ENCODE data around the gene SUPT4H1. TPM values are rescaled to one million over a fixed set of nuclear protein-coding genes. Genes with fewer than 3 reads are reported as not detected.

SUPT4H1 gene
- total RNA-seq, 1 donor from 2014 or later = 61.9 TPM

DNA sequence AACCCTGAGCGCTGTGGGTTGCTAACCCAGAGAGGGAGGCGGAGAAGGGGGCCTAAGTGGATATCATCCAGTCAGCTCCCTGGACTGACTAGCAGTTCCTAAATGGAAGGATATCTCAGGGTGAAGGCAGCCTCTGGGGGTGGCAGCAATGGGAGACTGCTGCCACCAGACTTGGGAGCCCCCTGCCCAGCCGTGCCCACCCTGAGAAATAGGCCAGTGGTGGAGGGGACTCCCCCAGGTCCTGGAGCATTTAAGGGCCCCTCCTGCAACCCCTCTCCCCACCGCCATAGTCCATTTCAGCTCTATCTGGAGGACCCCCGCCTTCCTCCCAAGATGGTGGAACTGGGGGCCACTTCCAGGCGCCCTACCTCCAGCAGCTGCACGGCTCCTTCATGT lies 31.8 kb downstream of the SUPT4H1 start:
- no peak for DNase-seq (ENCODE audit: low spot score)

DNA sequence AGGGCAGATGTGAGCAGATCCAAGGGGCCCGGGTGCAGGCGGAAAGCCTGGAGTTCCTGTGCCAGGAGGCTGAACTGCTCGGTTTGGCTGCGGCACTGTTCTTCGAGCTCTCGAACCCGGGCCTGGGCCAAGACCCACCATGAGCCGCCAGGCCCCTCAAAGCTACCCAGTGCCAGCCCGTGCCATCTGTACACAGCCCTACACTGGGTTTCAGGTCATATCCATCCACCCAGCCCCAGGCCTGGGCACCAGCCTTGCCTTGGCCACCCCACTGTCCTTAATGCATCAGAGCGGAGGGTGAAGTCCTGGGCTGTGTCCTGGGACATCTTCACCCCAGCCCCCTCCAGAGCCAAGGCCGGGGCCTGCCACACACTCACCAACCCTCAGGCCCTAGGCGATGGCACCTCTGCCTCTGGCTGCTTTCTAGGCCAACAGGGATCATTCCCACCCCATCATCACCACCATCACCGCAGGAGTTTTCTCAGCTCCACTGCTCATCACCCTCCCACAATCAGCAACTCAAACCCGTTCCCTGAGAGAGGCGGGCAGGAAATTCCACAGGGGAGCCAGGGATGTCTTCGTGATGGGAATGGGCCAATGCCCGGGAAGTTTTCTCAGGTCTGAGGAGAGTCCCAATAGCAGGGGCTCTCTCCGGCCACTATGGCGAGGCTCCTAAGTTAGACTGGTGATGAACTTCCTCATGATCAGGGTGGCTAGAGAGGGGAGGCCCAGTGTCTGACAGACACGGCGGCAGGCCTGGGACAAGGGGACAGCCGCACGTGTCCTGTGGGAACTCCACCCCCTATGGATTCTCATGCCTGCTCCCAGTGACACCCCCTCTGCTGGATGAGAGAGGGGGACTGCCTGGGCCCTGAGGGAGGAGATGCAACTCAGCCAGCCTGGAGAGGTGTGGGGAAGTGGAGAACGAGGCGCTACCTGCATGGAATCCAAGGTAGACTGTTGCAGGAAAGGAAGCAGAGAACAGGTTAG lies 32.5 kb downstream of the SUPT4H1 start:
- DNase-seq (ENCODE audit: low spot score) = no peak

GRCh38 chr17:58318627-58319172 lies 33.3 kb downstream of the SUPT4H1 start:
- no peak for DNase-seq (ENCODE audit: low spot score)

- no peak for DNase-seq (ENCODE audit: low spot score)
Measured at GRCh38 chr17:58318065-58318481, 33.9 kb downstream of the SUPT4H1 start.

- DNase-seq (ENCODE audit: low spot score) = peak; percentile 76
Measured at GRCh38 chr17:58317421-58318064, 34.5 kb downstream of the SUPT4H1 start.

DNA sequence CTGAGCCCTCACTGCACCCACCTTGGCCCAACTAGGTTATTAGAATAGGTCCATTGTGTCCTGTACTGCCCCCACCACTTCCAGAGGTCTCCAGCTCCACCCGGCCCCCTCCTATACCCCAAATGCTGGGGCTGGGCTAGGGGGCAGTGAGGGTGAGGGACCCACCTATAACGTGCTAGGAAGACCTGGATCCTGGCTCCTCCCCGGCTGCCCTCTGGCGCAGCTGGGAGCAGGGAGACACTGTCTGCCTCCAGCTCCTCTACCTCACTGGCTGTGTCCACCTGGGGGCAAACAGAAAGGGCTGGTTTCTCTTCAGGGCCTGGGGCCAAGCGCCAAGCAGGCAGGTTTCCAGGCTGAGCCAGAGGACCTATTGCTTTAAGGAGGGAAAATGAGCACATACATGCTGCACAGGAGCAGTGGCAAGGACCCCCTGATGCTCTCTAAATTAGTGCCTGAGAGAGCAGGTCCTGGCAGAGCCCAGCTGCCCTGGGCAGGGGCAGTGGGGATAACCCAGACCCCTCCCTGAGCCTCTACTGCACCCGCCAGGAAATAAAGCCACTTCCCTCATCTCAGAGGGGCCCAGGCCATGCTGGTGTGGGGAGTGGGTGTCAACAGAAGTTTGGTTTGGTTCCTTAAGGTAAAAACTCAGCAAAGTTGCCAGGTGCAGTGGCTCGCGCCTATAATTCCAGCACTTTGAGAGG lies 35.6 kb downstream of the SUPT4H1 start:
- peak; percentile 73 for DNase-seq (ENCODE audit: low spot score)

GRCh38 chr17:58315750-58316149 lies 36.3 kb downstream of the SUPT4H1 start:
- no peak for DNase-seq (ENCODE audit: low spot score)

- DNase-seq (ENCODE audit: low spot score) = peak; percentile 57
Measured at GRCh38 chr17:58315281-58315711, 36.7 kb downstream of the SUPT4H1 start.

GRCh38 chr17:58314706-58315015 lies 37.3 kb downstream of the SUPT4H1 start:
- DNase-seq (ENCODE audit: low spot score) = peak; percentile 53

- no peak for DNase-seq (ENCODE audit: low spot score)
Measured at GRCh38 chr17:58313815-58314705, 37.9 kb downstream of the SUPT4H1 start.

DNA sequence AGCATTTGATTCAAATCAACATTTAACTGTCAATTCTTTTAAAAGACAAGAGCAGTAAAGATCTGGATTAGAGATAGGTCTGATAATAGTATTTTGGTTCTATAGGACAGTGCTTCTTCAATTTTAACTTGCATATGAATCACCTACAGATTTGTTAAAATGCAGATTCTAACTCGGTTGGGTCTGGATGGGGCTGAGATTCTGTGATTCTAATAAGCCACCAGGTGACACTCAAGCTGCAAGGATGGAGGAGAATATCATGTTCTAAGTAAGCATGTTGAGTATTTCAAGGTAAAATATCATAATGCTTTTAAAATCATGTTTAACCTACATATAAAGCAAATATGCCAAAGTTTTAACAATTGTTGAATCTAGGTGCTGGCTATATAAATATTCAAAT lies 39.2 kb downstream of the SUPT4H1 start:
- DNase-seq (ENCODE audit: low spot score) = no peak

GRCh38 chr17:58312021-58312630 lies 39.9 kb downstream of the SUPT4H1 start:
- DNase-seq (ENCODE audit: low spot score) = peak; percentile 89

DNA sequence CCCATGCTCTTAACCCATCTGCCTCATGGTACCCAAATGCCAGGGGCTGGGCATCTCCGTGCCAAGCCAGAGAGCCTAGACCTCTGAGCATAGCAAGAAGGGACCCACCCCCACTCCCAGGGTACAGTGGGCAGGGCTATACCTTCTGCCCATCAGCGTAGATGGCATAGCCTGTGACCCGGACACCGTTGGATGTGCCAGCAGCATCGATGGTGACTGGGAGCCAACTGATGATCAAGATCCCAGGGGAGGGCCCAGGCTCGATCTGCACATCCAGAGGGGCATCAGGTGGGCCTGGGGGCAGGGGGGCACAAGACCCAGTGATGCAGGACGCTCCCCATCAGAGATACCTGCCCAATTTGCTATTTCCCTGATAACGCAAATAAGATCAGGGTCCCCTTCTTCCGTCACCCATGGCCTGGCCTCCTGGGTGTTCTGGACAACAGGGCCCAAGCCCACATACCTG lies 40.5 kb downstream of the SUPT4H1 start:
- DNase-seq (ENCODE audit: low spot score) = peak; percentile 81

DNA sequence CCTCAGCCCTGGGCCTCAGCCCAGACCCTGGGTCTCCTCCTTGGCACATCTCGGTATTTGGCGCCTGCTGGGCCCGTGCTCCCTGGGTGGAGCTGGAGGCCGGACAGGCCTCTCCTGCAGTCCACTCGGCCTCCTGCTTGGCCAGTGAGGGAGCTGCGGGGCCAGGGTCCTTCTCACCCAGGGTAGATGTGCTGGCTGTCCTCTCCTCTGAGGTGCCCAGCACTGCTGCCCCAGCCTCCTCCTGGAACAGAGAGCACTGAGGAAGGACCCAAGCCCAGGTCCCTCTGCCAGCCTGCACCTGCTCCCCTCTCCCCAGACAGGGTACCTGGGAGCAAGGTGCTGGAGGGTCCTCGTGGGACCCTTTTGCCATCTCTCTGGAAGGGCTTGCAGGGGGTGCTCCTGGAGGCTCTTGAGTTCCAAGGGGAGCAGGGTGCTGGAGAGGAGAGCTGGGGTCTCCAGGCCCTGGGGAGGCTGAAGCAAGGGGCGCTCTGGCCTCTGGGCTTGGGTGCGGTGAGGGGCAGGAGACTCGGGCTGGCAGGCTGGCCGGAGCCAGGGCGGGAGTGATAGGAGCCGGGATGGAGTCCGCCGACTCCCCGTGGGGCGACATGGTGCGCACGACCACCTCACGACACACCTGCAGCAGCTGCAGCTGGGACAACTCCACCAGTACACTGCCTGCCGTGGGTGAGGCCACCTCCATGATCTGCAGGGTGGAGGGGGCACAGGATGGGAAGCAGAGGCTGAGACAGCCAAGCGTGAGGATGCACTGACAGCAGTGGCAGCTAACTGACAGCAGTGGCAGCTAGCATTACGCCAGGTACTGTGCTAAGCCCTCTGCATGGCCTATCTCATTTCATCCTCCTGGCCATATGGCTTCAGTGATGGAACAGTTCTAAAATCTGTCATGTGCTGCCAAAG lies 41.2 kb downstream of the SUPT4H1 start:
- peak; percentile 81 for DNase-seq (ENCODE audit: low spot score)

GRCh38 chr17:58309918-58310259 lies 42.1 kb downstream of the SUPT4H1 start:
- peak; percentile 72 for DNase-seq (ENCODE audit: low spot score)

DNA sequence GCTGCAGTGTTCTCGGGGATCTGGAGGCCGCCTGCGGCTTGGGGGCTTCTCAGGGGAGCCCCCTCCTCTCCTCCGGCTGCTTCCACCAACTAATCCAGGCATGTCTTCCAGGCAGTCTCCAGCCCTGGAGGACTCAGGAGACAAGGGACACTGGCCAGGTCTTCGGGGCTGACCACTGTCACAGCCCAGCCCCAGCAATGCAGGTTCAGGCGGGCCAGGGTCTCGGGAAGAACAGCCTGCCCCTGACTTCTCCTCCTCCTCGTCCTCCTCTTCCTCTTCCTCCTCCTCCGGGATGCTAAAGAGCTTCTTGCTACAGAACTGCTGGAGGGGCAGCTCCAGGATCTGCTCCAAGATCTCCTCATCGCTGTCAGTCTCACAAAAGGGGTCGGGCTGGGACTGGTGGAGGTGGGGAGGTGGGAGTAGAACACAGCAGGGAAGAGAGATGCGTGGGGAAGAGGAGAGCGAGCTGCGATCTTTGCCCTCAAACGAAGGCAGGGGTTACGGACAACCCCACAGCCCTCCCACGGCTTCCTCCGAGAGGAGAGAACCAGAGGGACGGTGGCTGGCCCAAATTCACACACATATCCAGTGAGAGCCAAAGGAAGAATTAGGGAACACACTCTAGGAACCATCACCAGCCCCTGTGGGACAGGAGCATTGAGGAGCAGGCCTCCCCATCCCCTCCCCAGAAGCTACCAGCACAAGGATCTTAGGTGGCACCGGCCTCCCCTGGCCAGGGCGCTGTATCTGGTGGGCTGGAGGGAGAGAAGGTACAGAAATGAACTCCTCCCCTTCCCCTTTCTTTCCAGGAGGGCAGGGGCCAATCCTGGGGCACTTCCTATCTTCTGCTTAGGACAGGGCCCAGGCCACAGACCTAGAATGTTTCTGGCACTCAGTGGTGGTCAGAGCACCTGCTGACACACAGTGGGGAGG lies 42.8 kb downstream of the SUPT4H1 start:
- peak; percentile 71 for DNase-seq (ENCODE audit: low spot score)

DNA sequence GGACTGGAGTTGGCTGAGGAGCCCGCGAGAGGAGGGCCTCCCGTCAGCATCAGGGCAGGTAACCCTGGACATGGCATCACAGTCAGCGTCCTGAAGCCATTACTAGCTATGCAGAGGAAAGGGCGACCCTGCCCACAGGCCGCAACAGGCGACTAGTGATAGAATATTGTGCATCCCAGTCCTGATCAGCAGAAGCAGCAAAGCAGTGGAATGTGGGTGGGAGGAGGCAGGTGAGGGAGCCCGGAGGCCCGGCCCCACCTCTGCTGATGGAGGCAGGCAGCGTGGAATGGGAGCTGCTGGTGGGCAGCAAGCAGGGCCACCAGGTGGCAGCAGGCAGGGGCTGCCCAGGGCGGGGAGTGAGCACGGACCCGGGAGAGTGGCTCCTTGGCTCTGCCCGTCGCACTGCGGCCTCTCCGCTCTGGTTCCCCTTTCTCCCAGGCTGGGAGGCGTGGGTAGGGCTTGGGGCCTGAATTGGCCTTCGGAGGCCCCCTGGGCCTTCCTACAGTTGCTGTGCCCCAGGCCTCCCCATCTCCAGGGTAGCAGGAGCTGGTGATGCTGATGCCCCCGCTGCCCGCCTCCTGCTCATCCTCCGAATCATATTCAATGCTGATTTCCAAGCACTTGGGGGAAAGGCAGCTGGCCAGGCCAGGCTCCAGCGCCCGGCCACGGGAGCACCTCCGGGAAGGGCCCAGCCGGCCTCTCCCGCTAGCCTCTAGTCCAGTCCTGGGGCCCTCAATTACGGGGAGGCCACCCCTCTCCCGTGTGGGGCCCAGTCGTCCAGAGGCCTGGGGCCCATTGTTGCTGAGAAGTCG lies 43.6 kb downstream of the SUPT4H1 start:
- no peak for DNase-seq (ENCODE audit: low spot score)

Measured in mesenteric fat pad (tissue), 1 donor.